Adrenal gland (tissue), 12 donors: ENCODE results near the gene H6PD. TPM values are rescaled to one million over a fixed set of nuclear protein-coding genes. Genes with fewer than 3 reads are reported as not detected.

Source experiments
- polyA plus RNA-seq, 3 donors: library from polyadenylated mRNA; stranded (reverse); fragments of 200-250 nt in 2 of 3; fragments of 350-450 nt in 1 of 3; fragmentation: Illumina TruSeq in 1 of 3; extraction: RNeasy Lipid Tissue Mini Kit (QIAGEN cat#74804) in 1 of 3; gene quantifications; one replicate each; pipeline ENCODE4 v1.2.3, GENCODE V29; 2013 to 2014
- total RNA-seq, 9 donors: library from RNA; depleted of rRNA in 4 of 9; stranded (reverse); fragments of >200 nt in 4 of 9; fragments of 120-200 nt in 1 of 9; fragmentation: NEBNext Ultra II Directional in 1 of 9; extraction: Animal tissue kit (Norgen Biotek cat#: 25700) in 1 of 9; gene quantifications; one replicate each; pipeline versions ENCODE4 v1.1.0 to v1.2.4, GENCODE V29; 2013 to 2023
- donor health status: healthy with polysubstance abuse.
- donor health status: Bipolar disorder and iron deficiency.
- donor health status: DM: yes; HTN: yes; CAD: no.
- donor health status: DM: no; HTN: no; CAD: no.
- donor health status: DM: no; HTN: no; CAD: no.
- donor health status: DM: yes; HTN: yes; CAD: no.

The H6PD gene
- total and polyA plus RNA-seq, 12 donors: 20.3 to 116 (median 80.4) TPM

Other genes with a start within 250 kb of the H6PD start
- gene SLC2A7, start 208.4 kb upstream of the H6PD start, total RNA-seq: not detected
- gene SLC2A7, start 208.4 kb upstream of the H6PD start, polyA plus RNA-seq: not detected
- 10 to 100 TPM in 5 of 9 donors, 1 to 10 TPM in 3, under 1 TPM in 1; 0.50 to 29.9 (median 12.7) TPM for gene SLC2A5, start 165.1 kb upstream of the H6PD start, total RNA-seq
- 1 to 10 TPM; 2.4 to 5.7 (median 2.8) TPM for gene SLC2A5, start 165.1 kb upstream of the H6PD start, polyA plus RNA-seq
- 10 to 100 TPM in 4 of 9 donors, 1 to 10 TPM in 5; 5.0 to 16.8 (median 8.5) TPM for gene GPR157, start 105.7 kb upstream of the H6PD start, total RNA-seq
- gene GPR157, start 105.7 kb upstream of the H6PD start, polyA plus RNA-seq: 1 to 10 TPM; 2.0 to 6.7 (median 2.9) TPM
- gene SPSB1, start 58.1 kb downstream of the H6PD start, total RNA-seq: 10 to 100 TPM in 5 of 9 donors, 1 to 10 TPM in 4; 1.4 to 14.0 (median 10.0) TPM
- 10 to 100 TPM in 1 of 3 donors, 1 to 10 TPM in 2; 5.1 to 12.9 (median 5.5) TPM for gene SPSB1, start 58.1 kb downstream of the H6PD start, polyA plus RNA-seq